K562 treated with DMSO at 1 percent for 12 hours (cell line): ENCODE measurements around the gene MANEA. TPM values are rescaled to one million over a fixed set of nuclear protein-coding genes. Genes with fewer than 3 reads are reported as not detected.

ENCODE experiments used
- total RNA-seq: library from RNA; unstranded; fragments of 300-600 nt; gene quantifications from 2 replicates; pipeline ENCODE4 v1.2.3, GENCODE V29; 2022; ENCODE audit not compliant: insufficient read depth

MANEA gene
- total RNA-seq, result 2.4 and 9.6 TPM in 2 replicates

GRCh38 chr6:95577304-95578105 lies at the start of gene MANEA:
MANEA (plus strand) TSS chr6:95577535; CDS start chr6:95586440, 8,905 bp downstream.

